Activated T-helper 1 cell treated with anti-CD3 and anti-CD28 coated beads, Interleukin-12 subunit alpha, Interleukin-12 subunit beta, Interleukin-2, Interleukin-4 antibody, amounts not matched to agents 30 ng/mL and 10 ng/mL and 1 ng/mL, durations not matched to agents 14 hours and 24 hours and 36 hours (primary cell): ENCODE measurements around the gene PPFIBP2. TPM values are rescaled to one million over a fixed set of nuclear protein-coding genes. Genes with fewer than 3 reads are reported as not detected.

ENCODE experiments used
- DNase-seq: peaks from one replicate; pipeline ENCODE4 v3.0.0; 2021; ENCODE audit warnings: low spot score
- H3K27ac Mint-ChIP-seq: one replicate; pipeline ENCODE4 v1.8.0; 2021; ENCODE audit warnings: mild to moderate bottlenecking, mixed read lengths
- H3K27me3 Mint-ChIP-seq: one replicate; pipeline ENCODE4 v1.8.0; 2022; ENCODE audit warnings: mild to moderate bottlenecking, moderate library complexity, mixed read lengths; ENCODE audit not compliant: insufficient read depth
- H3K36me3 Mint-ChIP-seq: one replicate; pipeline ENCODE4 v1.8.0; 2021; ENCODE audit warnings: low read depth, mixed read lengths
- H3K4me1 Mint-ChIP-seq: one replicate; pipeline ENCODE4 v1.8.0; 2021; ENCODE audit warnings: low read depth, mixed read lengths
- H3K4me3 Mint-ChIP-seq: one replicate; pipeline ENCODE4 v1.8.0; 2021; ENCODE audit warnings: mild to moderate bottlenecking, moderate library complexity, mixed read lengths
- H3K9me3 Mint-ChIP-seq: one replicate; pipeline ENCODE4 v1.8.0; 2021; ENCODE audit warnings: mixed read lengths
- intact Hi-C: fragments of 100-400 bp; cut with micrococcal nuclease; formaldehyde crosslinking; loops from one replicate; pipeline ENCODE4 v1.15.1; 2024
- total RNA-seq: library from RNA; stranded (reverse); gene quantifications from 2 replicates; pipeline ENCODE4 v1.2.3, GENCODE V29; 2022

The PPFIBP2 gene
- total RNA-seq, 1 donor from 2014 or later = 0.62 TPM

DNA sequence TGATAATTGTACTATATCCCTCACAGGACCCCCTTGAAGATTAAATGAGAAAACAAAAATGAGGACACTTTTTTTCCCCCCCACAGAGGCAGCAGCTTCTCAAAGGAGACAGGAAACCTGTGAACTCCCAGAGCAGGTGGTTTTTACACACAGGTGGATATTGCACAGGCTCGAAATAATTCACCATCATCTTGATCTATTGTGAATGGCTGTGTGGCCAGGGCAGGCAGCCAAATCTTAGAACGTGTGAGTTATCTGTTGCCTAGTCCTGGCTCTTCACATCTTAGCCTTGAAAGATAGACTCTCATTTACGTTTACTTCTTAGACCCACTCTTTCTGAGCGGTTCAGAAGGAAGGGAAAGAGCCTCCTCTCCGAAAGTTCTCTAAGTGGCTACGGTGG, 23.5 kb downstream of the PPFIBP2 start:
- Mint-ChIP-seq H3K4me1 (peaks cover 30% of the 10 kb centered on the region), H3K9me3 (no peaks in the 10 kb centered on the region), H3K36me3 (no peaks in the 10 kb centered on the region), H3K4me3 (no peak overlapping the region), H3K27me3 (peaks cover 16% of the 10 kb centered on the region), H3K27ac (no peak overlapping the region)
- intact Hi-C loops = no loop called here
- DNase-seq = no peak

DNA sequence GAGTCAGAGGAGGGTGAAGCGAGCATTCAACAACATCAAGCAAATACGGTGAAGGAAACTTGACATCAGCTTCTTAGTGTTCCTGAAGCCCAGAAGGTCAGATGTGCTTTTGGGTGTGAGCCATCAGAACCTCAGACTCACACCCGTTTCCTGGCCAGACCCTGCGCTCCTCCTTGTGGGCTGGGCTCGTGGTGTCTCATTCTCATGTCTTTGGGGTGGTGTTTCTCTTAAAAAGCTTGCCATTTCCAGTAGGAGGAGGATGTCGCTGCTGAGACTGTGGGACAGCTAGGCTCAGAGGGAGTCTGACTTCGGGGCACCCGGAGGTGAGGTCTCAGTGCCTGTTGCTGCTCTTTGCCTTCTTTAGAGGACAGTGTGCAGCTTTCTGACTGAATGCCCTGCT, 24.2 kb downstream of the PPFIBP2 start:
- Mint-ChIP-seq H3K4me1 (peaks cover 30% of the 10 kb centered on the region), H3K36me3 (no peaks in the 10 kb centered on the region), H3K9me3 (no peaks in the 10 kb centered on the region), H3K27ac (no peak overlapping the region), H3K27me3 (peaks cover 22% of the 10 kb centered on the region), H3K4me3 (no peak overlapping the region)
- no peak for DNase-seq
- intact Hi-C loops = no loop called here

DNA sequence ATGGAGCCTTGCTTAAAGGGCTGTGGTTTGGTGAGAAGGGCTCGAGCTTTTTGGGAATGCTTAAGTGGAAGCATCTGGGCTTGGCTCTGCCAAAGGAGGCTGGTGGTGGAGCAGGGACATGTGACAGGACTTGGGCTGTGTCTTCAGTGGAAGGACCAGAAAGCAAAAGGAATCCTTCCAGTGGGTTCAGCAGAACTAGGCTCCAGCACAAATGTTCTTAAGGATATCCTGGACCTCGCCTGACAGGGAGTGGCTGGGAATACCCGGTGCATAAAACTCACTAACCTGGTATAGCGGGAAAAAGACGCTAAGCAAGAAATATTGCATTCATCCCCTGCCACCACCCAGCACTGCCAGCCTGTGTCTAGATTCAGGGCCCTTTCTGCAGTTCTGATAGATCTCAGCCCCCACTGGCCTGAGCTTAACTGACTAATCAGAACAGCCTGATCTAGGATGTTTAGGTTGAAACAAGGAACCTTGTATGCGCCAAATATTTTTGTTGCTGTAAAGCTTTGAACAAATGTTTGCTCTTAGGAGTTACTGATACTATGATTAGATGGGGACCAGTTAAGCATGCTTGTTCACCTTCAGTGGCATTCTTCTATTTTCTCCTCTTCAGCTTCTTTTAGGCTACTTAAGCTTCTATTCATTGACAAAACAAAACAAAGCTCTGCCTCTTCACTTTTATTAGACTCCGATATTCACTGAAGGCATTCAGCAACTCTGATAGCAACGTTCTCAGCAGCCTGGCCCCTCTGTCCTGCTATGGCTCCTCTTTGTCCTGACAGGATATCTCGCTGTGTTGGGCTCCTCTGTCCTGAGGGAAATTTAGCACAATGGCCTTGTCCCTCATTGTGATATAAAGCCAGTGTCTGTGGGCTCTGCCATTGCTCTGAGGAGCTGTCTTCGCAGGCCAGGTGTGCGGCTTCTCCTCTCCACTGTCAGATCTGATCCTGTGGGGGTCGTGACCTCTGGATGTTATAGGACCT, 25.0 kb downstream of the PPFIBP2 start:
- DNase-seq = no peak
- H3K4me3 Mint-ChIP-seq = no peak overlapping the region
- no peak overlapping the region for H3K27ac Mint-ChIP-seq
- H3K27me3 Mint-ChIP-seq = peaks cover 24% of the 10 kb centered on the region
- intact Hi-C loops = no loop called here
- peaks cover 27% of the 10 kb centered on the region for H3K4me1 Mint-ChIP-seq
- no peaks in the 10 kb centered on the region for H3K36me3 Mint-ChIP-seq
- H3K9me3 Mint-ChIP-seq = no peaks in the 10 kb centered on the region

DNA sequence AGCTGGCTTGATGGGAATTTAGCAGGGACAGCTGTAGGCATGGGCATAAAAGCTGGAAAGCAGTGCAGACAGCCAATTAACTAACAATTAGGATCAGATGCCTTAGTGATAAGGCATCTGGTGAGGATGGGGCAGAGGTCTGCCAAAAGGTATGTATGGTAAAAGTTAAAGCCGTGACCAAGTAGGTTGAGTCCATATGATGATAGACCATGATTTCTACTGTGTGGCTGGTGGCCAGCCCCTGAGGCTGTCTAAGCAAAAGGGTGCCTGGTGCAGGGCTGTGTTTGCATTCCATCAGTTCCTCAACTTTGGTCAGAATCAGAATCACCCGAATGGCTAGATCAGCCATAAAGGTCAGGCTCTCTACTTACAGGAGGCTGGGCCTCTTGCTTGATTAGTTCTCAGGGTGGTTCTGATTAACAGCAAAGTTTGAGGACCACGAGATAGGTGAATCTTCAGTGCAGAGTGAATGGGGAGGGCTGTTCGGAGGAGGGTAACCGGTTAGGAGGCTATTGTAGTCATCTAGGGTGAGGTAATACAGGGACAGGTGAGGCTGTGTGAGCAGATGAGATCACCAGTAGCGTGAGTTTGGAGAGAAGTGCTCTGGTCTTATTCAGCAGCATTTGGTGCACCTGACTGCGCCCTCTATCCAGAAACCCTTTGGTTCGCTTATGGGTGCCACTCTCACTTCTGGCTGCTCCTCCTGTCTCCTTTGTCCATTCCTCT, 27.2 kb downstream of the PPFIBP2 start:
- Mint-ChIP-seq H3K9me3 (no peaks in the 10 kb centered on the region), H3K27me3 (peaks cover 22% of the 10 kb centered on the region), H3K36me3 (no peaks in the 10 kb centered on the region), H3K4me1 (peaks cover 25% of the 10 kb centered on the region), H3K4me3 (no peak overlapping the region), H3K27ac (no peak overlapping the region)
- intact Hi-C loops = no loop called here
- DNase-seq = no peak

DNA sequence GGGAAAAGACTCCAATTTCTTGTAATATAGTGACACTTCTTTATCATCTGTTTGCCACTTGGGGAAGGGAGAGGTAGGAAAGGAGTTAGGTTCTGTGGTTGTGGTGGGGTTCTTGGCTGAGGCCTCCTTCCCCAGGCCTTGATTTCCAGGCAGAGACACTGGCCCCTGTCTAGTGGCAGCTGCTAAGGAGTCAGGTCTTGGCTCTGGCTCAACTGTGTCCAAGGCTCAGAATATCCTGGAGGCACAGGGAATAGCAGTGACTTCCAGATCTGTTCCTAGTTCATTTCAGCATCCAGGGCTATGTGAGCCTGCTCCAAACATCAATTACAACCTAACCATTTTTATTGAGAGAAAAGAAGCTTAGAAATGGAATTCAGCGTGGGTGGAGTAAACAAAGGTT, 29.5 kb downstream of the PPFIBP2 start:
- Mint-ChIP-seq H3K4me1 (peaks cover 8% of the 10 kb centered on the region), H3K9me3 (no peaks in the 10 kb centered on the region)

DNA sequence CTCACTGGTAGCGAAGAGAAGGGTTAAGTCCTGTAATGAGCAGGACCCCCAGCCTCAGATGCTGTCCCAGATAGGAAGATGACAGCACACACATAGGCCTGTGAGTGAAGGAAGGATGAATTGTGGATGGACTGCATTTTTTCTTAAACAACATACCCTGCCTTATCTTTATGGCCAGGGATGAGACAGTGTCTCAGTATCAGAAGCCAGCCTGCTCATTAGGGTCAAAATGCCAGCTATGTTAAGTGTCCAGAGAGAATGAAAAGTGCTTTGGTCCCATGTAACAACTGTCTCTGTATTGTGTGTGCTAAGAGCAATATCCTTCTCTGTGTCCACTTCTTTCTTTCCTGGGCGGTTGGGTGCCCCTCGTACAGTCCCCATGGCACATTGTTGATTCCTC, 30.2 kb downstream of the PPFIBP2 start:
- Mint-ChIP-seq H3K36me3 (no peaks in the 10 kb centered on the region), H3K9me3 (no peaks in the 10 kb centered on the region), H3K4me3 (no peak overlapping the region), H3K4me1 (peaks cover 2% of the 10 kb centered on the region), H3K27me3 (peaks cover 15% of the 10 kb centered on the region), H3K27ac (no peak overlapping the region)
- DNase-seq = no peak
- intact Hi-C loops = no loop called here

More for the DNA sequence above, 29.5 kb downstream of the PPFIBP2 start:
- intact Hi-C loops = no loop called here
- H3K27me3 Mint-ChIP-seq = peaks cover 15% of the 10 kb centered on the region
- no peak overlapping the region for H3K4me3 Mint-ChIP-seq
- no peak overlapping the region for H3K27ac Mint-ChIP-seq
- no peak for DNase-seq
- H3K36me3 Mint-ChIP-seq = no peaks in the 10 kb centered on the region

DNA sequence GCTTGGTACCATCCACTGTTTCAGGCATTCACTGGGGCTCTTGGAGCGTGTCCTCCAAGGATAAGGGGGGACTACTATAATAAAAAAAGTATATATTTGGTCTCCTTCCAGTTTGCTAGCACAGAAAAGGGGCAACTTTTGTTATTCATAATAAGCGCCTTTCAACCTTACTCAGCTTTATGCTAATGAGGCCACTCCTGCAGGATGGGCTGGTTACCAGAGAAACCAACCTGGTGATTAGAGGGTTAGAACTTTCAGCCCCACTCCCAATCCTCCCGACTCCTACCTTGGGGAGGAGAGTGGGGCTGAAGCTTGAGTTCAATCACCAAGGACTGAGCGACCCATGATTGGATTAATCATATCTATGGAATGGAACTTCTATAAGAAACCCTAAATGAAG, 31.8 kb downstream of the PPFIBP2 start:
- intact Hi-C loops = no loop called here
- Mint-ChIP-seq H3K9me3 (no peaks in the 10 kb centered on the region), H3K4me3 (no peak overlapping the region), H3K27ac (no peak overlapping the region), H3K36me3 (no peaks in the 10 kb centered on the region), H3K4me1 (no peaks in the 10 kb centered on the region), H3K27me3 (peaks cover 12% of the 10 kb centered on the region)
- no peak for DNase-seq

DNA sequence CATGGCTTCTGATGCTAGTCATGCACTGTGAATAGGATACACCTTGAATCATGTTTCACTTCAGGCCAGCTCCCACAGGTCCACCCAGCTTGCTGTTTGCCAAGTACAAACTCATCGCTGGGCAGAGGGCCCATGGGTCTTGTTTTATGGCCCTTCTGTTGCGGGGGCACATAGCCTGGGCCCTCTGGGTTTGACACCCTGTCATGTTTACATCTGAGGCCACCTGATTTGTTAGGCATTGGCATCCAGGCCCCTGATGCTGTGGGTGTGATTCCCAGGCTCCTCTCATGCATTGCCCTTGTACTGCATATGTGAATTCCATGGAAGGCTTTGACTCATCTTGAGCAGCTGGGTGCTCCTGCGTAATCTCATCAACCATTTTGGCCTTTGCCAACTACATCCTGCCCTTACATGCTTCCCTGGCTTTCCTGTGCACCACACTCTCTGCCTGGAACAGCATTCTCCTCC, 32.6 kb downstream of the PPFIBP2 start:
- Mint-ChIP-seq H3K4me3 (no peak overlapping the region), H3K27ac (no peak overlapping the region), H3K9me3 (no peaks in the 10 kb centered on the region), H3K36me3 (no peaks in the 10 kb centered on the region), H3K4me1 (no peaks in the 10 kb centered on the region), H3K27me3 (peaks cover 9% of the 10 kb centered on the region)
- intact Hi-C loops = no loop called here
- no peak for DNase-seq

DNA sequence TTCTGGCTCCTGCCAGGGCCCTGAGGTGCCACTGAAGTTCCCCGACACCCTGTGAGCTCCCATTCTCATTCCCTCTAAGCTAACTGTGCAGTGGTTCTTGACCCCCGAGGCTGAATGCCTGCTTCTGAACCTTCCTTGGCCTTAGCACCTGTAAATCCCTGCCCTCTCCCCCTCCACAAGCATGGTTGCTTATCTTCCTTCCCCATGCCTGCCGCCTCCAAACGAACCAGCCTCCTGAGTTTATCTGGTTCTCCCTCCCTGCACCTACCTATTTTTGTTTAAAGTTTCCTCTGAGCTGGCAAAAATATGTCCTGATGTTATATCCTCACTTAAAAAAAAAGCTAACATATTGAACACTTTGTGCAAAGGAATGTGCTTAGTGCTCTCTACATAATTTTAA, 33.9 kb downstream of the PPFIBP2 start:
- no peaks in the 10 kb centered on the region for H3K9me3 Mint-ChIP-seq
- H3K27ac Mint-ChIP-seq = no peak overlapping the region
- no peak for DNase-seq
- H3K4me1 Mint-ChIP-seq = no peaks in the 10 kb centered on the region
- H3K27me3 Mint-ChIP-seq = peaks cover 5% of the 10 kb centered on the region
- intact Hi-C loops = no loop called here
- H3K36me3 Mint-ChIP-seq = no peaks in the 10 kb centered on the region
- H3K4me3 Mint-ChIP-seq = no peak overlapping the region

DNA sequence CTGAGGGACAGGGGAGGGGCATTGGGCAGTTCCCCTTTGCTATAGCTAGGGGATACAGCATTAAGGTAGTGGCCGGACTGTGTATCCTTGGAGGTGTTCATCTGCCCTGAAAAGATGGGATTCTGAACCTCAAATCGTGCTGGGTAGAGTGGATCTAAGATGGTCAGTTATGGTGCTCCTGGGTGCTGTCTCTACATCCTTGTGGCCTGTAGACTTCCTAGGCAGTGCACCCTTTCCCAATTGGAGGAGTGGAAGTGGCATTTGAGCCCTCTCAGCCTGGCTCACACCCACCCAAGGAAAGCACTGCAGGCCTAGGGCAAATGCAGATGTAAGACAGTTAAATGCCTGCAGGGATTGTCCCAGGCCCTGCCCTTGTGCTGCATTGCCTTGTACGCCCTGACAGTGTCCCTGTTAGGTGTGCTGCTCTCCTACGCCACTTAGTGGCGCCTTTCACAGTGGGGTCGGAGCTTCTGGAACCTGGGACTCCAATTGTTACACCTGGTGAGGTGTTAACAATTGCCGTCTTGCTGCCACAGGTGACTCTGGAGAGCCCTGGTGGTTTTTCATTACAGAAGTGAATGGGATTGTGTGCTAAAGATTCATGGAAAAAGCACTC, 35.0 kb downstream of the PPFIBP2 start:
- Mint-ChIP-seq H3K27ac (no peak overlapping the region), H3K4me1 (no peaks in the 10 kb centered on the region), H3K9me3 (no peaks in the 10 kb centered on the region), H3K27me3 (no peaks in the 10 kb centered on the region), H3K4me3 (no peak overlapping the region), H3K36me3 (no peaks in the 10 kb centered on the region)
- intact Hi-C loops = no loop called here
- no peak for DNase-seq

DNA sequence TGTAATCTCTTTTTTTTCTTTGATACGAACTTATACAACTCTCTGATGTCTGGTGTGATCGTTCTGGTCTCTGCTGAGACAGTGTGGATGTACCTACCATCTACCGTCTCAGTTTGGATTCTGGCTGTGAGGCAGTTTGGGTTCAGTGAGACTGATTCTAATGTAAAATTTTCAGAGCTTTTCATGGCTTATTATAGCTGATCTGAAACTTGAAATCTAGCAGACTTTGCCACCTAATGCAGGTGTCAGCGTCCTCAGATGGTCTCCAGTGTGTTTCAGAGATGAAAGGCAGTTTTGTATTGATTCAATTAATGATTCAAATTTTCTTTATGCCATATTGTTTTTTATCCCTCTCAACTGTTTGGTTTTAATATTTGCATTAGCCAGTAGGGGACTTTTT, 35.9 kb downstream of the PPFIBP2 start:
- Mint-ChIP-seq H3K36me3 (no peaks in the 10 kb centered on the region), H3K9me3 (no peaks in the 10 kb centered on the region), H3K27me3 (no peaks in the 10 kb centered on the region), H3K4me1 (no peaks in the 10 kb centered on the region), H3K27ac (no peak overlapping the region), H3K4me3 (no peak overlapping the region)
- DNase-seq = no peak
- intact Hi-C loops = no loop called here

DNA sequence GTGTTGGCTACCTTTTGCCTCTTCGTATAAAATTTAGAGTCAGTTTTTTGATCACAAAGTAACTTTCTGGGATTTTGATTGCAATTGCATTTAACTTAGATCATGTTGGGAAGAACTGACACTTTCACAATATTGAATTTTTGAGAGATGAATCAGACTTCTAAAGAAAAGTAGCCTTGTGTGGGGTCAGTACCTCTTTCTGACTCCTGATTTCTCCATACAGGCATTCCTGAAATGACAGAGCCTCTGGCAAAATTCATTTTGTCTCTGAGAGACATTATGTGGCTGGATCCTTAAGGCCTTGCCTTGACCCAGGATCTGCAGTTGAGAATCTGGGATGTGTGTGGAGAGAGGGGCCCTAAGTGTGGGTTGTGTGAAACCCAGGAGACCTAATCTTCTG, 37.8 kb downstream of the PPFIBP2 start:
- H3K4me1 Mint-ChIP-seq = no peaks in the 10 kb centered on the region
- peaks cover 2% of the 10 kb centered on the region for H3K27me3 Mint-ChIP-seq
- H3K36me3 Mint-ChIP-seq = no peaks in the 10 kb centered on the region
- DNase-seq = no peak
- H3K4me3 Mint-ChIP-seq = no peak overlapping the region
- intact Hi-C loops = no loop called here
- no peak overlapping the region for H3K27ac Mint-ChIP-seq
- H3K9me3 Mint-ChIP-seq = no peaks in the 10 kb centered on the region

DNA sequence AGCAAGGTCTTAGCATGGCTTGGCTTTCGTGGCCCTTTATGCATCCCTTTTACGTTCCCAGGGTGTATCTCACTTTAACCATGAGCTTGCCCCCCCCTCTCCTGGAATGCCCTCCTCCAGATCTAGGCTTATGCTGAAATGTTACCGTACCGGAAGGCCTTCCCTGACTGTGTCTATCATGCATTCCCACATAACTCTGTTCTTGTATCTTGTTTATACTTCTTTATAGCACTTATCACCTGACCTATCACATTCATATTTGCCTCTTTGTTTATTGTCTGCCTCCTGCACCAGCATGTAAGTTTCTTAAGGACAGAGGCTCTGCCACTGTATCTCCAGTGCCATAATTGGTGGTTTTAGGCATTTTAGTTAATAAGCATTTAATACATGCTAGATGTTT, 38.9 kb downstream of the PPFIBP2 start:
- intact Hi-C loops = no loop called here
- Mint-ChIP-seq H3K4me3 (no peak overlapping the region), H3K27ac (no peak overlapping the region), H3K4me1 (no peaks in the 10 kb centered on the region), H3K36me3 (no peaks in the 10 kb centered on the region), H3K9me3 (no peaks in the 10 kb centered on the region), H3K27me3 (peaks cover 2% of the 10 kb centered on the region)
- DNase-seq = no peak
